Muscle layer of duodenum (tissue), 2 donors: ENCODE data around the gene NAA11.

Experiments
- H3K27ac ChIP-seq: one replicate; pipeline ENCODE4 v1.7.0; 2013; ENCODE audit warnings: mild to moderate bottlenecking, low read length
- H3K27me3 ChIP-seq: one replicate; pipeline ENCODE4 v1.7.0; 2013; ENCODE audit warnings: low read depth, mild to moderate bottlenecking, control low read depth, low read length
- H3K36me3 ChIP-seq, 2 donors: one replicate each; pipeline ENCODE4 v1.7.0; 2013; ENCODE audit warnings: low read length in 2 of 2, control low read depth in 1 of 2, mild to moderate bottlenecking in 1 of 2; ENCODE audit not compliant: insufficient read depth in 2 of 2, control insufficient read depth in 1 of 2
- H3K4me1 ChIP-seq, 2 donors: one replicate each; pipeline ENCODE4 v1.7.0; 2013; ENCODE audit warnings: low read length in 2 of 2, mild to moderate bottlenecking in 2 of 2, control low read depth in 1 of 2, moderate library complexity in 1 of 2; ENCODE audit not compliant: insufficient read depth in 2 of 2, control insufficient read depth in 1 of 2
- H3K4me3 ChIP-seq, 2 donors: one replicate each; pipeline ENCODE4 v1.7.0; 2013; ENCODE audit warnings: low read length in 2 of 2, low read depth in 1 of 2, mild to moderate bottlenecking in 1 of 2
- H3K9me3 ChIP-seq, 2 donors: one replicate each; pipeline ENCODE4 v1.7.0; 2013; ENCODE audit warnings: low read length in 2 of 2, control low read depth in 1 of 2, mild to moderate bottlenecking in 1 of 2; ENCODE audit not compliant: control insufficient read depth in 1 of 2
- donor health status: healthy.

The NAA11 gene

GRCh38 chr4:79340568-79340967 lies 14.7 kb upstream of the NAA11 start:
- Histone ChIP-seq H3K27ac (no peak overlapping the region), H3K36me3 (no peaks in the 10 kb centered on the region), H3K9me3 (peaks cover 0 to 14% of the 10 kb centered on the region in 2 donors), H3K4me3 (no peak overlapping the region), H3K4me1 (no peaks in the 10 kb centered on the region), H3K27me3 (no peaks in the 10 kb centered on the region)

DNA sequence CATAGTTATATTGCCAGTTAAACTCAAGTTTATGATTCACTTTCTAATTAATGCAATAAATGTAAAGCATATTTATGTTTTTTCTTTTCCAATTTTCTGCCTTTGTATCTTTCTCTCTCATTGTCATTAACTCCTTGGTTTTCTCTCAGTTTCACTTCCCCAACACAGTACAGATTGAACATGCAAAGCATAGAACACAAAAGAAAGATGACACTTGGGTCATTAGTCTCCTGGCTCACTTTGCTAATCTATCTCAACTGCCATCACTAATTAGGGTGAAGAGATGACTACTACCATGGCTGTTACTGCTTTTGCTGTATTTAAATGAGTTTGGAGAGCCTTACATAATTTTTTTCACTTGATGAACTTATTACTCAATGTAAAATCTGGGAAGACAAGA lies 12.3 kb upstream of the NAA11 start:
- no peak overlapping the region for H3K27ac ChIP-seq
- no peak overlapping the region for H3K4me3 ChIP-seq
- H3K27me3 ChIP-seq: no peaks in the 10 kb centered on the region
- H3K36me3 ChIP-seq: no peaks in the 10 kb centered on the region
- H3K4me1 ChIP-seq: no peaks in the 10 kb centered on the region
- H3K9me3 ChIP-seq: no peaks in the 10 kb centered on the region

DNA sequence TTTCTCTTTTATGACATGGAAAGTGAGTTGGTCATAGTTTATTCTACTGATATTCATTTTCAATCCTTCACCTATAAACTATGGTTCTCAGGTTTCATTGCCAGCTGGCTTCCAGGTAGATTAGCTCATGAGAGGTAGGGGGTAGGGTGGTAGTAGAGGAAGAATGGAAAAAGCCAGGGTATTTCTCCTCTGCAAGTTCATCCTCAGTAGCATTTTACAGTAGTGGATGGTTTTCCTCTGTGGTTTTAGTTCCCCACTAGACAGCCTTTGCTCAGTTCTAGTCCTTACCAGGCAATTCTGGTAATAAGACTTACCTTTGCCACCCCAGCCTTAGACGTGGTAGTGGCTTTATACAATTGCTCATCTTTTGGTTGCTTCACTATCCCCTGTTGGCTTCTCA lies 8.9 kb upstream of the NAA11 start:
- H3K27ac ChIP-seq: no peak overlapping the region
- H3K9me3 ChIP-seq: no peaks in the 10 kb centered on the region
- H3K36me3 ChIP-seq: no peaks in the 10 kb centered on the region
- no peaks in the 10 kb centered on the region for H3K27me3 ChIP-seq
- no peaks in the 10 kb centered on the region for H3K4me1 ChIP-seq
- no peak overlapping the region for H3K4me3 ChIP-seq

DNA sequence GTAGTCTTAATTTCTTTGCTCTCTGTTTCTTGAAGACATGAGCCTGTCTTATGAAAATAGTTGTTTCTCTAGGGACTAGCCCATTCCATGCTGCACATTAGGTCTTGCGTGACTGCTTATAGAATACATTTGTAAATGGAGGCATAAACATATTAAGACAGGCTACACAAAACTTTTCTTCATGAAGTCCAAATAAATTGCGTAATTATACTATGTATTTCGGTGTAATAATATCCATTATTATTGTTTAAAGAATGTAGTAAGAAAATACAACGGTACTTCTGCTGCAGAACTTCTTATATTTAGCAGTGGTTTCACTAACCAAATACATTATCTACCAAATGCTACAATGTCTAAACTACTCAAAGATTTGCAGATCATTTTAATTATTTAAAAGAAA lies 8.5 kb upstream of the NAA11 start:
- Histone ChIP-seq H3K27me3 (no peaks in the 10 kb centered on the region), H3K4me1 (no peaks in the 10 kb centered on the region), H3K4me3 (no peak overlapping the region), H3K9me3 (no peaks in the 10 kb centered on the region), H3K36me3 (no peaks in the 10 kb centered on the region), H3K27ac (no peak overlapping the region)

DNA sequence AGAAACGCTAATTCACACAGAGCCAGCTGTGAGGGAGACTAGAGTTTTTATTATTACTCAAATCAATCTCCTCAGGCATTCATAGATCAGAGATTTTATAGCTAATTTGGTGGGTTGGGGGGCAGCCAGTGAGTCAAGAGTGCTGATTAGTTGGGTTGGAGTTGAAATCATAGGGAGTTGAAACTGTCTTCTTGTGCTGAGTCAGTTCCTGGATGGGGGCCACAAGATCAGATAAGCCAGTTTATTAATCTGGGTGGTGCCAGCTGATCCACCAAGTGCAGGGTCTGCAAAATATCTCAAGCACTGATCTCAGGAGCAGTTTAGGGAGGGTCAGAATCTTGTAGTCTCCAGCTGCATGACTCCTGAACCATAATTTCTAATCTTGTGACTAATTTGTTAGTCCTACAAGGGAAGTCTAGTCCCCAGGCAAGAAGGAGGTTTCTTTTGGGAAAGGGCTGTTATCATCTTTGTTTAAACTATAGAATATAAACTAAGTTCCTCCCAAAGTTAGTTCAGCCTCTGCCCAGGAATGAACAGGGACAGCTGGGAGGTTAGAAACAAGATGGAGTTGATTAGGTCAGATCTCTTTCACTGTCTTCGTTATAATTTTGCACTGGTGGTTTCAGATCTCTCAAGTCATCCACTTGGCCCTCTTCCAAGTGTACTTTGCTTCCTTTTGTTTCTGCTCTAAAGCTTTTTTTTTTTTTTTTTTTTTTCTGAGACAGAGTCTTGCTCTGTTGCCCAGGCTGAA lies 5.4 kb upstream of the NAA11 start:
- no peaks in the 10 kb centered on the region for H3K36me3 ChIP-seq
- H3K27me3 ChIP-seq: no peaks in the 10 kb centered on the region
- no peak overlapping the region for H3K27ac ChIP-seq
- H3K4me3 ChIP-seq: no peak overlapping the region
- no peaks in the 10 kb centered on the region for H3K9me3 ChIP-seq
- no peaks in the 10 kb centered on the region for H3K4me1 ChIP-seq

- Histone ChIP-seq H3K9me3 (no peaks in the 10 kb centered on the region), H3K36me3 (no peaks in the 10 kb centered on the region), H3K27ac (no peak overlapping the region), H3K4me1 (no peaks in the 10 kb centered on the region), H3K4me3 (no peak overlapping the region), H3K27me3 (no peaks in the 10 kb centered on the region)
Observed at GRCh38 chr4:79330720-79331119, 4.9 kb upstream of the NAA11 start.

GRCh38 chr4:79325436-79325835 lies 425 bp downstream of the NAA11 start:
- H3K27ac ChIP-seq: no peak overlapping the region
- no peaks in the 10 kb centered on the region for H3K4me1 ChIP-seq
- no peaks in the 10 kb centered on the region for H3K36me3 ChIP-seq
- no peaks in the 10 kb centered on the region for H3K9me3 ChIP-seq
- no peak overlapping the region for H3K4me3 ChIP-seq
- no peaks in the 10 kb centered on the region for H3K27me3 ChIP-seq

- no peak overlapping the region for H3K27ac ChIP-seq
- no peaks in the 10 kb centered on the region for H3K36me3 ChIP-seq
- no peaks in the 10 kb centered on the region for H3K27me3 ChIP-seq
- H3K9me3 ChIP-seq: no peaks in the 10 kb centered on the region
- H3K4me1 ChIP-seq: no peaks in the 10 kb centered on the region
- H3K4me3 ChIP-seq: no peak overlapping the region
Observed at GRCh38 chr4:79319975-79320374, 5.9 kb downstream of the NAA11 start.

DNA sequence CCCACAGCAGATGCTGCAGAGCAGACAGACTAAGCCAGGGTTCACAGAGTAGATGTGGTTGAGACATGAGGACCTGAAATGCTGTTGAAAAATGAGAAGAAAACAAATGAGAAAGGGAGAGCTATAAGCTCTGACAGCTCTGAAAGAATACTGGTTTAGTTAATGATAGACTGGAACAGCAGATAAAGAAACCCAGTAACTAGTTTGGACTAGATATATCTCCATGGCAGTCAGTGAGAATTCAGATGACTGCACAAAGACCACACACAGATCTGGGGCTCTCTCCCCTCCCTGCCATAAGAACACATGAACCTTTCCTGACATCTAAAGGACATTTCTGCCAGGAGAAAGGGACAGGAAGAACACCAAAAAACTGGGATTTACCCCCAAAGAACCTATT lies 8.2 kb downstream of the NAA11 start:
- H3K27me3 ChIP-seq: no peaks in the 10 kb centered on the region
- H3K9me3 ChIP-seq: no peaks in the 10 kb centered on the region
- no peak overlapping the region for H3K27ac ChIP-seq
- H3K36me3 ChIP-seq: no peaks in the 10 kb centered on the region
- H3K4me1 ChIP-seq: no peaks in the 10 kb centered on the region
- H3K4me3 ChIP-seq: no peak overlapping the region

GRCh38 chr4:79315891-79316290 lies 10.0 kb downstream of the NAA11 start:
- Histone ChIP-seq H3K36me3 (no peaks in the 10 kb centered on the region), H3K27me3 (no peaks in the 10 kb centered on the region)

GRCh38 chr4:79311279-79311678 lies 14.6 kb downstream of the NAA11 start:
- Histone ChIP-seq H3K4me1 (no peaks in the 10 kb centered on the region), H3K36me3 (no peaks in the 10 kb centered on the region), H3K4me3 (no peak overlapping the region), H3K9me3 (no peaks in the 10 kb centered on the region), H3K27ac (no peak overlapping the region), H3K27me3 (no peaks in the 10 kb centered on the region)

More at GRCh38 chr4:79315891-79316290, 10.0 kb downstream of the NAA11 start:
- Histone ChIP-seq H3K9me3 (no peaks in the 10 kb centered on the region), H3K4me3 (no peak overlapping the region), H3K27ac (no peak overlapping the region), H3K4me1 (no peaks in the 10 kb centered on the region)

- no peaks in the 10 kb centered on the region for H3K36me3 ChIP-seq
- H3K4me1 ChIP-seq: no peaks in the 10 kb centered on the region
- no peaks in the 10 kb centered on the region for H3K9me3 ChIP-seq
- H3K4me3 ChIP-seq: no peak overlapping the region
- no peaks in the 10 kb centered on the region for H3K27me3 ChIP-seq
- no peak overlapping the region for H3K27ac ChIP-seq
Observed at GRCh38 chr4:79308971-79309370, 16.9 kb downstream of the NAA11 start.
